ENCODE measurements around the gene PLCB1. TPM values are rescaled to one million over a fixed set of nuclear protein-coding genes. Genes with fewer than 3 reads are reported as not detected.

Gene PLCB1
- total and polyA plus RNA-seq, 7 experiments from 2014 or later, result 0.56 to 17.6 (median 2.3) TPM

GRCh38 chr20:8880085-8880853, 748.2 kb downstream of the PLCB1 start:
- H3K36me3 ChIP-seq (ENCODE audit: control insufficient read depth in 2 of 3, insufficient read depth in 3 of 3, low read length in 3 of 3), result no peaks in the 10 kb centered on the region
- no peaks in the 10 kb centered on the region for H3K27me3 ChIP-seq (ENCODE audit: control insufficient read depth in 2 of 2, insufficient read depth in 2 of 2, low read length in 2 of 2)
- no peak overlapping the region for H3K4me3 ChIP-seq (ENCODE audit: low read length)
- no peak overlapping the region for H3K4me3 Mint-ChIP-seq
- ATAC-seq, result no peak
- peaks cover 0 to 2% (median 0%) of the 10 kb centered on the region in 11 donors for H3K9me3 Mint-ChIP-seq
- intact Hi-C loops (cut with micrococcal nuclease), result no loop called here
- no peak overlapping the region for H3K27ac ChIP-seq (ENCODE audit: low read depth, low read length)
- H3K36me3 Mint-ChIP-seq, result no peaks in the 10 kb centered on the region
- H3K4me1 ChIP-seq (ENCODE audit: control insufficient read depth in 2 of 2, insufficient read depth in 2 of 2, low read length in 2 of 2), result no peaks in the 10 kb centered on the region
- no peaks in the 10 kb centered on the region for H3K9me3 ChIP-seq (ENCODE audit: control insufficient read depth in 2 of 3, low read length in 3 of 3)
- H3K27ac Mint-ChIP-seq, result no peak overlapping the region
- no peak for DNase-seq
- no peaks in the 10 kb centered on the region for H3K27me3 Mint-ChIP-seq
- POLR2A ChIA-PET, result no interaction called here
- CTCF ChIA-PET, result no interaction called here
- no peaks in the 10 kb centered on the region for H3K4me1 Mint-ChIP-seq

GRCh38 chr20:8891039-8891438, 759.0 kb downstream of the PLCB1 start:
- no peaks in the 10 kb centered on the region for H3K4me1 ChIP-seq (ENCODE audit: control insufficient read depth in 2 of 2, insufficient read depth in 2 of 2, low read length in 2 of 2)
- H3K4me3 ChIP-seq (ENCODE audit: low read length), result no peak overlapping the region
- peaks cover 0 to 10% (median 0%) of the 10 kb centered on the region in 3 experiments for H3K9me3 ChIP-seq (ENCODE audit: control insufficient read depth in 2 of 3, low read length in 3 of 3)
- no peaks in the 10 kb centered on the region for H3K36me3 ChIP-seq (ENCODE audit: control insufficient read depth in 2 of 3, insufficient read depth in 3 of 3, low read length in 3 of 3)
- H3K27ac ChIP-seq (ENCODE audit: low read depth, low read length), result no peak overlapping the region
- ChIA-PET POLR2A (no interaction called here), CTCF (no interaction called here)
- H3K27me3 ChIP-seq (ENCODE audit: control insufficient read depth in 2 of 2, insufficient read depth in 2 of 2, low read length in 2 of 2), result no peaks in the 10 kb centered on the region
- H3K36me3 Mint-ChIP-seq, result peaks cover 0 to 11% (median 0%) of the 10 kb centered on the region in 5 donors
- no peaks in the 10 kb centered on the region for H3K27me3 Mint-ChIP-seq
- ATAC-seq (no peak), DNase-seq (no peak)
- no peaks in the 10 kb centered on the region for H3K4me1 Mint-ChIP-seq
- H3K27ac Mint-ChIP-seq, result no peak overlapping the region
- H3K9me3 Mint-ChIP-seq, result peaks cover 7 to 50% (median 22%) of the 10 kb centered on the region in 11 donors
- no peak overlapping the region for H3K4me3 Mint-ChIP-seq
- intact Hi-C loops (cut with micrococcal nuclease), result no loop called here

- Histone ChIP-seq H3K27ac (ENCODE audit: low read depth, low read length) (no peak overlapping the region), H3K4me1 (ENCODE audit: control insufficient read depth in 2 of 2, insufficient read depth in 2 of 2, low read length in 2 of 2) (no peaks in the 10 kb centered on the region), H3K36me3 (ENCODE audit: control insufficient read depth in 2 of 3, insufficient read depth in 3 of 3, low read length in 3 of 3) (no peaks in the 10 kb centered on the region), H3K27me3 (ENCODE audit: control insufficient read depth in 2 of 2, insufficient read depth in 2 of 2, low read length in 2 of 2) (no peaks in the 10 kb centered on the region), H3K4me3 (ENCODE audit: low read length) (no peak overlapping the region), H3K9me3 (ENCODE audit: control insufficient read depth in 2 of 3, low read length in 3 of 3) (peaks cover 0 to 7% (median 0%) of the 10 kb centered on the region in 3 experiments)
- ATAC-seq (no peak), DNase-seq (no peak)
- Mint-ChIP-seq H3K4me3 (no peak overlapping the region), H3K27ac (no peak overlapping the region), H3K9me3 (peaks cover 4 to 55% (median 25%) of the 10 kb centered on the region in 11 donors), H3K4me1 (no peaks in the 10 kb centered on the region), H3K36me3 (peaks cover 0 to 11% (median 0%) of the 10 kb centered on the region in 5 donors), H3K27me3 (no peaks in the 10 kb centered on the region)
- CTCF ChIA-PET, result no interaction called here
- POLR2A ChIA-PET, result no interaction called here
- intact Hi-C loops (cut with micrococcal nuclease), result no loop called here
Observed at GRCh38 chr20:8895472-8895871, 763.4 kb downstream of the PLCB1 start.

GRCh38 chr20:8898823-8899222, 766.8 kb downstream of the PLCB1 start:
- no peak overlapping the region for H3K4me3 Mint-ChIP-seq
- Histone ChIP-seq H3K9me3 (ENCODE audit: control insufficient read depth in 2 of 3, low read length in 3 of 3) (peaks cover 0 to 7% (median 0%) of the 10 kb centered on the region in 3 experiments), H3K4me3 (ENCODE audit: low read length) (no peak overlapping the region), H3K27me3 (ENCODE audit: control insufficient read depth in 2 of 2, insufficient read depth in 2 of 2, low read length in 2 of 2) (no peaks in the 10 kb centered on the region), H3K4me1 (ENCODE audit: control insufficient read depth in 2 of 2, insufficient read depth in 2 of 2, low read length in 2 of 2) (no peaks in the 10 kb centered on the region), H3K27ac (ENCODE audit: low read depth, low read length) (no peak overlapping the region), H3K36me3 (ENCODE audit: control insufficient read depth in 2 of 3, insufficient read depth in 3 of 3, low read length in 3 of 3) (no peaks in the 10 kb centered on the region)
- H3K27ac Mint-ChIP-seq, result no peak overlapping the region
- peaks cover 4 to 37% (median 22%) of the 10 kb centered on the region in 11 donors for H3K9me3 Mint-ChIP-seq
- CTCF ChIA-PET, result no interaction called here
- peaks cover 0 to 11% (median 0%) of the 10 kb centered on the region in 5 donors for H3K36me3 Mint-ChIP-seq
- ATAC-seq (no peak), DNase-seq (no peak)
- intact Hi-C loops (cut with micrococcal nuclease), result no loop called here
- POLR2A ChIA-PET, result no interaction called here
- no peaks in the 10 kb centered on the region for H3K27me3 Mint-ChIP-seq
- no peaks in the 10 kb centered on the region for H3K4me1 Mint-ChIP-seq

GRCh38 chr20:8901237-8902025, 769.4 kb downstream of the PLCB1 start:
- ChIA-PET CTCF (no interaction called here), POLR2A (no interaction called here)
- H3K4me1 ChIP-seq (ENCODE audit: control insufficient read depth in 2 of 2, insufficient read depth in 2 of 2, low read length in 2 of 2), result no peaks in the 10 kb centered on the region
- Mint-ChIP-seq H3K9me3 (peaks cover 0 to 11% (median 2%) of the 10 kb centered on the region in 11 donors), H3K4me3 (no peak overlapping the region), H3K36me3 (no peaks in the 10 kb centered on the region), H3K27ac (no peak overlapping the region), H3K27me3 (no peaks in the 10 kb centered on the region), H3K4me1 (no peaks in the 10 kb centered on the region)
- intact Hi-C loops (cut with micrococcal nuclease), result no loop called here
- DNase-seq, result no peak
- no peak overlapping the region for H3K4me3 ChIP-seq (ENCODE audit: low read length)
- H3K27me3 ChIP-seq (ENCODE audit: control insufficient read depth in 2 of 2, insufficient read depth in 2 of 2, low read length in 2 of 2), result no peaks in the 10 kb centered on the region
- no peaks in the 10 kb centered on the region for H3K36me3 ChIP-seq (ENCODE audit: control insufficient read depth in 2 of 3, insufficient read depth in 3 of 3, low read length in 3 of 3)
- ATAC-seq, result no peak
- no peaks in the 10 kb centered on the region for H3K9me3 ChIP-seq (ENCODE audit: control insufficient read depth in 2 of 3, low read length in 3 of 3)
- no peak overlapping the region for H3K27ac ChIP-seq (ENCODE audit: low read depth, low read length)

GRCh38 chr20:8903655-8904605, 771.9 kb downstream of the PLCB1 start:
- no peaks in the 10 kb centered on the region for H3K36me3 ChIP-seq (ENCODE audit: control insufficient read depth in 2 of 3, insufficient read depth in 3 of 3, low read length in 3 of 3)
- H3K4me1 ChIP-seq (ENCODE audit: control insufficient read depth in 2 of 2, insufficient read depth in 2 of 2, low read length in 2 of 2), result no peaks in the 10 kb centered on the region
- no peak overlapping the region for H3K4me3 Mint-ChIP-seq
- intact Hi-C loops (cut with micrococcal nuclease), result no loop called here
- H3K4me1 Mint-ChIP-seq, result no peaks in the 10 kb centered on the region
- no peak overlapping the region for H3K4me3 ChIP-seq (ENCODE audit: low read length)
- ATAC-seq (no peak), DNase-seq (no peak)
- H3K36me3 Mint-ChIP-seq, result no peaks in the 10 kb centered on the region
- ChIA-PET POLR2A (no interaction called here), CTCF (no interaction called here)
- H3K27ac ChIP-seq (ENCODE audit: low read depth, low read length), result no peak overlapping the region
- no peaks in the 10 kb centered on the region for H3K27me3 Mint-ChIP-seq
- H3K9me3 Mint-ChIP-seq, result peaks cover 0 to 12% (median 0%) of the 10 kb centered on the region in 11 donors
- no peaks in the 10 kb centered on the region for H3K9me3 ChIP-seq (ENCODE audit: control insufficient read depth in 2 of 3, low read length in 3 of 3)
- no peaks in the 10 kb centered on the region for H3K27me3 ChIP-seq (ENCODE audit: control insufficient read depth in 2 of 2, insufficient read depth in 2 of 2, low read length in 2 of 2)
- H3K27ac Mint-ChIP-seq, result no peak overlapping the region
